ENCODE measurements around the gene FBXL2. TPM values are rescaled to one million over a fixed set of nuclear protein-coding genes. Genes with fewer than 3 reads are reported as not detected.

Gene FBXL2
- total RNA-seq, 1 experiment from 2014 or later = 10.8 TPM

DNA sequence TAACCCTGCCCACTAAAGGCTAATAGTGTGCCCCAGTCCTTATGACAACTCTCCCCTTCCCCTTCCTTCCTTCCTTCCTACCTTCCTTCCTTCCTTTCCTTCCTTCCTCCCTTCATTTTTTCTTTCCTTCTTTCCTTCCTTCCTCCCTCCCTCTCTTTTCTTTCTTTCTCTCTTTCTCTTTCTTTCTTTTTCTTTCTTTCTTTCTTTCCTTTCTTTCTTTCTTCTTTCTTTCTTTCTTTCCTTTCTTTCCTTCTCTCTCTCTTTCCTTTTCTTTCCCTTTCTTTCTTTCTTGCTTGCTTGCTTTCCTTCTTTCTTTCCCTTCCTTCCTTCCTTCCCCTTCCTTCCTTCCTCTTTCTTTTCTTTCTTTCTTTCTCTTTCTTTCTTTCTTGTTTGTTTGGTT lies 30.5 kb upstream of the FBXL2 start:
- ChIA-PET POLR2A (no interaction called here), CTCF (no interaction called here)
- H3K27ac Mint-ChIP-seq (ENCODE audit: unreplicated experiment) = no peak overlapping the region
- no peaks in the 10 kb centered on the region for H3K36me3 Mint-ChIP-seq (ENCODE audit: insufficient read depth, unreplicated experiment)
- no peaks in the 10 kb centered on the region for H3K36me3 ChIP-seq (ENCODE audit: control insufficient read depth, insufficient read depth, low read length)
- H3K4me3 ChIP-seq (ENCODE audit: low read depth, low read length) = no peak overlapping the region
- intact Hi-C loops (cut with micrococcal nuclease; ENCODE audit: unreplicated experiment) = no loop called here
- H3K9me3 ChIP-seq = no peaks in the 10 kb centered on the region
- H3K4me3 Mint-ChIP-seq (ENCODE audit: unreplicated experiment) = no peak overlapping the region
- BruUV-seq (replicated peaks) = no TSS peak
- TF ChIP-seq, protein P1, sequence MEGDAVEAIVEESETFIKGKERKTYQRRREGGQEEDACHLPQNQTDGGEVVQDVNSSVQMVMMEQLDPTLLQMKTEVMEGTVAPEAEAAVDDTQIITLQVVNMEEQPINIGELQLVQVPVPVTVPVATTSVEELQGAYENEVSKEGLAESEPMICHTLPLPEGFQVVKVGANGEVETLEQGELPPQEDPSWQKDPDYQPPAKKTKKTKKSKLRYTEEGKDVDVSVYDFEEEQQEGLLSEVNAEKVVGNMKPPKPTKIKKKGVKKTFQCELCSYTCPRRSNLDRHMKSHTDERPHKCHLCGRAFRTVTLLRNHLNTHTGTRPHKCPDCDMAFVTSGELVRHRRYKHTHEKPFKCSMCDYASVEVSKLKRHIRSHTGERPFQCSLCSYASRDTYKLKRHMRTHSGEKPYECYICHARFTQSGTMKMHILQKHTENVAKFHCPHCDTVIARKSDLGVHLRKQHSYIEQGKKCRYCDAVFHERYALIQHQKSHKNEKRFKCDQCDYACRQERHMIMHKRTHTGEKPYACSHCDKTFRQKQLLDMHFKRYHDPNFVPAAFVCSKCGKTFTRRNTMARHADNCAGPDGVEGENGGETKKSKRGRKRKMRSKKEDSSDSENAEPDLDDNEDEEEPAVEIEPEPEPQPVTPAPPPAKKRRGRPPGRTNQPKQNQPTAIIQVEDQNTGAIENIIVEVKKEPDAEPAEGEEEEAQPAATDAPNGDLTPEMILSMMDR (IDR thresholded peaks at IDR 0.05; ENCODE audit: insufficient read depth in 1 of 2, low read depth in 1 of 2, low read length in 1 of 2, severe bottlenecking in 1 of 2, unreplicated experiment in 1 of 2) = no peak
- H3K27me3 ChIP-seq (replicated peaks; ENCODE audit: control insufficient read depth, insufficient read depth, low read length) = no peaks in the 10 kb centered on the region
- no peaks in the 10 kb centered on the region for H3K9me3 Mint-ChIP-seq (ENCODE audit: unreplicated experiment)
- peaks cover 3% of the 10 kb centered on the region for H3K27me3 Mint-ChIP-seq (ENCODE audit: insufficient read depth, unreplicated experiment)
- no peaks in the 10 kb centered on the region for H3K4me1 ChIP-seq
- no peaks in the 10 kb centered on the region for H3K4me1 Mint-ChIP-seq (ENCODE audit: low read depth, unreplicated experiment)
- DNase-seq = no peak

DNA sequence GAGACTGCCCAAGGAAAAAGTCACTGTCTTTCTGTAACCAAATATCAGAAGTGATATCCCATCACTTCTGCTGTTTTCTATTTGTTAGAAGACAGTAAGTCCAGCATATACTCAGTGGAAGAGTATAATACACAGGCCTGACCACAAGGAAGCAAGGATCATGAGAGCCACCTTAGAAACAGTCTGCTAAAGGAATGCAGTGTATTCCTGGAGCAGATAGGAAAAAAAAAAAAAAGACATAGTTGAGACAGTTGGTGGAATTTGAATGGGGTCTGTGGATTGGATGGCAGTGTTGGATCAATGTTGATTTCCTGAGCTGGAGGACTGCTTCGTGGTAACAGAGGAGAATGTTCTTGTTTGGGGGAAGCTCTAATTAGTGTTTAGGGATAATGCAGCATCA lies 26.5 kb upstream of the FBXL2 start:
- TF ChIP-seq, protein P1 (IDR thresholded peaks at IDR 0.05; ENCODE audit: insufficient read depth in 1 of 2, low read depth in 1 of 2, low read length in 1 of 2, severe bottlenecking in 1 of 2, unreplicated experiment in 1 of 2) = no peak
- H3K36me3 Mint-ChIP-seq (ENCODE audit: insufficient read depth, unreplicated experiment) = no peaks in the 10 kb centered on the region
- no peaks in the 10 kb centered on the region for H3K9me3 Mint-ChIP-seq (ENCODE audit: unreplicated experiment)
- Histone ChIP-seq H3K9me3 (no peaks in the 10 kb centered on the region), H3K4me3 (ENCODE audit: low read depth, low read length) (no peak overlapping the region), H3K27me3 (replicated peaks; ENCODE audit: control insufficient read depth, insufficient read depth, low read length) (no peaks in the 10 kb centered on the region), H3K36me3 (ENCODE audit: control insufficient read depth, insufficient read depth, low read length) (no peaks in the 10 kb centered on the region), H3K4me1 (no peaks in the 10 kb centered on the region)
- peaks cover 2% of the 10 kb centered on the region for H3K27me3 Mint-ChIP-seq (ENCODE audit: insufficient read depth, unreplicated experiment)
- no peaks in the 10 kb centered on the region for H3K4me1 Mint-ChIP-seq (ENCODE audit: low read depth, unreplicated experiment)
- no TSS peak for BruUV-seq (replicated peaks)
- H3K4me3 Mint-ChIP-seq (ENCODE audit: unreplicated experiment) = no peak overlapping the region
- intact Hi-C loops (cut with micrococcal nuclease; ENCODE audit: unreplicated experiment) = loop anchor here (5.0 kb wide), 1 partner anchor 122 kb away; no protein-coding TSS in a partner anchor
- POLR2A ChIA-PET = no interaction called here
- no peak for DNase-seq
- no peak overlapping the region for H3K27ac Mint-ChIP-seq (ENCODE audit: unreplicated experiment)
- CTCF ChIA-PET = interaction anchor here (1.8 kb wide), 1 partner anchor 119 kb away, joined by 6 read pairs; no protein-coding TSS in a partner anchor

- Histone ChIP-seq H3K36me3 (ENCODE audit: control insufficient read depth, insufficient read depth, low read length) (no peaks in the 10 kb centered on the region), H3K4me1 (no peaks in the 10 kb centered on the region), H3K4me3 (ENCODE audit: low read depth, low read length) (no peak overlapping the region), H3K9me3 (no peaks in the 10 kb centered on the region), H3K27me3 (replicated peaks; ENCODE audit: control insufficient read depth, insufficient read depth, low read length) (no peaks in the 10 kb centered on the region)
- no peak for DNase-seq
- CTCF ChIA-PET = no interaction called here
- Mint-ChIP-seq H3K27ac (ENCODE audit: unreplicated experiment) (no peak overlapping the region), H3K36me3 (ENCODE audit: insufficient read depth, unreplicated experiment) (no peaks in the 10 kb centered on the region), H3K27me3 (ENCODE audit: insufficient read depth, unreplicated experiment) (no peaks in the 10 kb centered on the region), H3K9me3 (ENCODE audit: unreplicated experiment) (peaks cover 9% of the 10 kb centered on the region), H3K4me1 (ENCODE audit: low read depth, unreplicated experiment) (no peaks in the 10 kb centered on the region), H3K4me3 (ENCODE audit: unreplicated experiment) (no peak overlapping the region)
- intact Hi-C loops (cut with micrococcal nuclease; ENCODE audit: unreplicated experiment) = no loop called here
- POLR2A ChIA-PET = no interaction called here
- TF ChIP-seq, protein P1 (IDR thresholded peaks at IDR 0.05; ENCODE audit: insufficient read depth in 1 of 2, low read depth in 1 of 2, low read length in 1 of 2, severe bottlenecking in 1 of 2, unreplicated experiment in 1 of 2) = no peak
- BruUV-seq (replicated peaks) = no TSS peak
These were observed 21.0 kb upstream of the FBXL2 start for GRCh38 chr3:33256249-33256648.
